Measurements from ENCODE around the gene NINJ2. TPM values are rescaled to one million over a fixed set of nuclear protein-coding genes. Genes with fewer than 3 reads are reported as not detected.
"Not testable (repeated sequence)": the region's sequence is repeated elsewhere in the genome, so short reads cannot be mapped to it uniquely, and the experiment has no call there.

The NINJ2 gene
- total RNA-seq, 1 donor, result 19.4 TPM

DNA sequence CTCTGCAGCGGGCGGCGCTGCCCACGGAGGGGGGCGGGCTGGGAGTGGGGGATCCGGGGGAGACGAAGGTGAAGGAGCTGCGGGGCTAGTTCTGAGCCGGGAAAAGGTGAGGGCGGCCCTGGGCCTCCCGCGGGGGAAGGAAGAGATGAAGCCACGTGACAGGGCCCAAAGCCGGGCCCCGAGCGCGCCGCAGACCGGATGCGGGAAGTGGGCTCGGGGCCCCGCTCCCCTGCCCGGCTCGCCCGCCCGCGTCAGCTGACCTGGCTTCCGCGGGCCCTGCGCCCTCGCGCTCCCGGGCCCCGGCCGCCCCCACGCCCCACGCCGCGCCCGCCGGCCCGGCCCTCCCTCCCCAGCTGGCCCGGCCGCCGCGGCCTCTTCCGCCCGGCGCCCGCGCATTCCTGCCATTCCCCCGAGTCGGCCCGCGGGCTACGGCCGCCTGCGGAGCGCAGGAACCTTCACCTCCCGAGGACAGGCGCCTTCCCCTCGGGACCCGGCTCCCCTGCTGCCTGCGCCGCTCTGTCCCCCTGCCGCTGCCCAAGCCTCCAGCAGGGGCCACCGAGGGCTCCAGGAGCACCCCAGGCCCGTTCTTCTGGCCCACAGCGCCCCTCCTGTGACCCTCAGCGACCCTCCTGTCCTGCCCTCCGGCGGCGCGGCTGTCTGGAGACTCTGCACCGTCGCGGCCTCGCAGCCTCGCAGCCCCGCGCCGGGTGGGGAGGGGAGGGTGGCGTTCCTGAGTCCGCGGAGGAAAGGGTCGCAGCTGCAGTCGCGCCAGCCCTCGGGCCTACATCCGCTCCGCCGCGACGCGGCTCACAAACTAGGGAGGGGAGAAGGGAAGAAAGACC lies 20.4 kb downstream of the NINJ2 start:
- peak; percentile 54 to 86 (median 83) for DNase-seq (ENCODE audit: low read depth in 2 of 3, low spot score in 2 of 3)

DNA sequence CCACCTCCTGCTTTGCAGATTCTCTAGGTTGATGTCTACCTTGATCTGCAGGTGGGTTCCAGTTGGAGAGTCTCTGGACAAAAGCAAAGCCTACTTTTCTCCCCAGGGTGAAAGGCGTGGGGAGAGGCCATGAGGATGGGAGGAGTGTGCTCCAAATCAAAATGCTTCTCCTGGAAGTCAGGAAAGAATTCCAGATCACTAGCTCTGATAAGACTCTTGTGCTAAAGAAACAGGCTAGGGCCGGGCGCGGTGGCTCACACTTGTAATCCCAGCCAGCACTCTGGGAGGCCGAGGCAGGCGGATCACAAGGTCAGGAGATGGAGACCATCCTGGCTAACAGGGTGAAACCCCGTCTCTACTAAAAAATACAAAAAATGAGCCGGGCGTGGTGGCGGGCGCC lies 21.9 kb downstream of the NINJ2 start:
- not testable (repeated sequence) for DNase-seq (ENCODE audit: low read depth in 2 of 3, low spot score in 2 of 3)

DNA sequence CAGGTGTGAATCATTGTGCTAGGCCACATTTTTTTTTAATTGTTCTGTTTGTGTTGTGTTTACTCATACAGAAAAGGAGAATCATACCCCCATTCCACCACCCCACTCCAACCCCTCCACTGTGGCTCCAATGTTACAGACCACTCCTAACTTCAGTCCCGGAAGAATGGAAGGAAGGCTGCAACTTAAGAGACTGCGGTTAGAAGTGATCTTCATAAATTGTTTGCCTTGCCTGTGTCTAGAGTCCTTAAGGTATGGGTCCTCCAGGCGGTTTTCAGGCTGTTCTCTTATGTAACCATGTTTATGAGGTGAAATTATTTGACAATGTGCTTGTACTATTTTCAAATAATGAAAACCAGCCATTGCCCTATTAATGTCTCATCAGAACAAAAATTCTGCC lies 22.5 kb downstream of the NINJ2 start:
- no peak for DNase-seq (ENCODE audit: low read depth in 2 of 3, low spot score in 2 of 3)

DNA sequence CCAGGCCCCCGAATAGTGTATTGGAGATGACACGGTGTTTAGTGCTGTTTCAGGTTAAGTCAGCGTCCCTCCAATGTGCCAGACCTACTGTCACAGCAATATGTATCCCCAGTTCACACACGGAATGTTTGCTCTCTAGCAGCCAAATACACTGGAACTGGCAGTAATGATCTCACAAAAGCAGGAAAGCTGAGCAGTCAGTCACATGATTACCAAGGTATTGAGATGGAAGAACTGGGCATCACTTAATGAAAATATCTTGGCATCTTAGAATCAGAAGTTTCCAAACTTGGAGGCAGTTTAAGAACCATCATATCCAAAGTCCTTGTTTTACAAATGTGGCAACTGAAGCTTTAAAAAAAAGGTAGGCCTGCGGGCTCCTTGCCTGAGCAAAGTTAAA lies 23.3 kb downstream of the NINJ2 start:
- DNase-seq (ENCODE audit: low read depth in 2 of 3, low spot score in 2 of 3), result no peak

DNA sequence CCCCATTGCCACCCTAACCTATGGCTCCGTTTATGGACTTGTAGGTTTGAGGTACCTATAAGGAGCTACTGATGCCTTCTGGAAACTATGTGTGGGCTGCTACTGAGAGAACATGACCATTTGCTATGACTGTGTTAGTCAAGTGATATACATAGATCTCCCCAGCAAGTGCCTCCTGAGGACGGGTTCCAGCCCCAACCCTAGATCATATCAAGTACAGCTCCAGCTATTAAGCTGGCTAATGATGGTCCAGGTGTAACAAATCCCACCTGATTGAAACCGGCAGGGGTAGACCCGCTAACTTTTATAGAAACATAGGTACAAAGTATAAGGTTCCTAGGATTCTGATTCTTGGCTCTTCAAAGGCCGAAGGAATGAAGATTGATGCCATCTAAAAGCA lies 23.7 kb downstream of the NINJ2 start:
- no peak for DNase-seq (ENCODE audit: low read depth in 2 of 3, low spot score in 2 of 3)

DNA sequence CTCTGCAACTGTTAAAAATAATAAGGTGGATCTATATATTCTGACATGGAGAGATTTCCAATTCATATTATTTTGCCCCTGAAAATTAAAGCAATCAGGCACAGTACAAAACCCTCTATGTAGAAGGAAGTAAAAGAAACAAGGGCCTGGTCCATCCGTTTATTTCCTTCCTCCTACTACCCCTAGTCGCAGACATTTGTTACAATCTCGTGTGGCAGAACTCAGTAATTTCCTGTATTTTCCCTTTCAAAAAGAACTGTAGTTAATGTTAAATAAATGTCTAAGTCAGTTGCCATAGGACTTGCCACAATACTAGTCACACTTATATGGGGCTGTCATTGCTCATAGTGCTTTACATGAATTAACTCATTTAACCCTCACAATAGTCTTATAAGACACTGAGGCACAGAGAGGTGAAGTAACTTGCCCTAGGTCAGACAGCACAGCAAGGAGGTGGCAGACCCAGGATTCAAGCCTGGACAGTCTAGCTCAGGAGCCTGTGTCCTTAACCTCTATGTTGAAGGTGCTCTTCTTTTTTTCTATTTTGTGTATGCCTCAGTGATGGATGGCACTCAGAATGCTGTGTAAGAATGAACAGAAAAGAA lies 24.2 kb downstream of the NINJ2 start:
- peak in 2 of 3 donors; percentile 54 to 90 for DNase-seq (ENCODE audit: low read depth in 2 of 3, low spot score in 2 of 3)

DNA sequence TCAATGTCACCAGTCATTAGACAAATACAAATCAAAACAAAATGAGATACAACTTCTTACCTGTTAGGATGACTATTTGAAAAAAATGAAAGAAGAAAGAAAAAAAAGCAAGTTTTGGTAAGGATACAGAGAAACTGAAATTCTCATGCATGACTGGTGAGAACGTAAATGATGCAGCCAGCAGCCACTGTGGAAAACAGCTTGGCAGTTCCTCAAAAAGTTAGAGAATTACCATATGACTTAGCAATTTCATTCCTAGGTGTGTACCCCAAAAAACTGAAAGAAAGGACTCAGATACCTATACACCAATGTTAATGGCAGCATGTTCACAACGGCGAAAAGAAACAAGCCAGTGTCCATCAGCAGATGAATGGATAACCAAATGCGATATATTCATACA lies 26.6 kb downstream of the NINJ2 start:
- DNase-seq (ENCODE audit: low read depth in 2 of 3, low spot score in 2 of 3), result peak in 1 of 3 donors; percentile 64

DNA sequence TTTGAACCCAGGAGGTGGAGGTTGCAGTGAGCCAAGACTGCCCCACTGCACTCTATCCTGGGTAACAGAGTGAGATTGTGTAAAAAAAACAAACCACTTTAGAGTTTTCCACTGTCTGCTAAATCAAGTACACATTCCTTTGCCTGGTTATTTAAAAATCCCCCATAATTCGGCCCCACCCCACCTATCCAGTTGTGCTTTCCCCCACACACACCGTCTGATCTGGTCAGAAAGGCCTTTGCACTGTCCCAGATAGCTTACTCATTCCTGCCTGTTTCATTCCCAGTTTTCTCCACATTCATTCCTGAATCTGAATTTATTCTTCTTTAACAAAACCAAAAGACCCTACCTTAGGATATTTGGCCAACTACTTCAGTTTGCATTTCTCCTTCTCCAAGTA lies 29.5 kb downstream of the NINJ2 start:
- DNase-seq (ENCODE audit: low read depth in 2 of 3, low spot score in 2 of 3), result no peak

DNA sequence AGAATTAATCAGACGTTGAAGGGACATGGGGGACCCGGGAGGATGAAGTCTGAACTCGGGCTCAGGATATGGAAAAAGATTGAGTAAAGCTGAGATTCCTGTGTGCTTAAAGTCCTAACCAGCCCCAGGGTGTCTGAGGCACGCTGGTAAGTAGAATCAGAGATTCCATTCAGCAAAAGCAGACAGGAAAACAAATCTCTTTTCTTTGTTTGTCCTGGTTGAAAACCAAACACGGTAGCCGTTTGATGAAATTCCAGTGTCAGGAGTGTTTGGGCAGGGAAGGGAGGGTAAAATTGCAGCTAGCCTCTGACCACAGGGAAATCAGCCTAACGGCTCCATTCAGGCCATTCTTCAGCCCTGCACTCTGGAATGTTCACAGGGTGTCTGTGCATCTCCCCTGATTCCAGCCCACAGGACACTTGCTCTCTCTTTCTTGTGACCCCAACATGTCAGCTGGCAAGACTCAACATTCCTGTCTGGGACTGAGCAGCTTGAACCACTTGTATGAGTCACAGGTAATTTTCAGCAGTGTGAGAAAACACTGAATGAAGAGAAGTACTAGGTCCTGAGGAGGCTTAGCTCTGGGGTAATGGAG lies 31.0 kb downstream of the NINJ2 start:
- DNase-seq (ENCODE audit: low read depth in 2 of 3, low spot score in 2 of 3), result no peak

DNA sequence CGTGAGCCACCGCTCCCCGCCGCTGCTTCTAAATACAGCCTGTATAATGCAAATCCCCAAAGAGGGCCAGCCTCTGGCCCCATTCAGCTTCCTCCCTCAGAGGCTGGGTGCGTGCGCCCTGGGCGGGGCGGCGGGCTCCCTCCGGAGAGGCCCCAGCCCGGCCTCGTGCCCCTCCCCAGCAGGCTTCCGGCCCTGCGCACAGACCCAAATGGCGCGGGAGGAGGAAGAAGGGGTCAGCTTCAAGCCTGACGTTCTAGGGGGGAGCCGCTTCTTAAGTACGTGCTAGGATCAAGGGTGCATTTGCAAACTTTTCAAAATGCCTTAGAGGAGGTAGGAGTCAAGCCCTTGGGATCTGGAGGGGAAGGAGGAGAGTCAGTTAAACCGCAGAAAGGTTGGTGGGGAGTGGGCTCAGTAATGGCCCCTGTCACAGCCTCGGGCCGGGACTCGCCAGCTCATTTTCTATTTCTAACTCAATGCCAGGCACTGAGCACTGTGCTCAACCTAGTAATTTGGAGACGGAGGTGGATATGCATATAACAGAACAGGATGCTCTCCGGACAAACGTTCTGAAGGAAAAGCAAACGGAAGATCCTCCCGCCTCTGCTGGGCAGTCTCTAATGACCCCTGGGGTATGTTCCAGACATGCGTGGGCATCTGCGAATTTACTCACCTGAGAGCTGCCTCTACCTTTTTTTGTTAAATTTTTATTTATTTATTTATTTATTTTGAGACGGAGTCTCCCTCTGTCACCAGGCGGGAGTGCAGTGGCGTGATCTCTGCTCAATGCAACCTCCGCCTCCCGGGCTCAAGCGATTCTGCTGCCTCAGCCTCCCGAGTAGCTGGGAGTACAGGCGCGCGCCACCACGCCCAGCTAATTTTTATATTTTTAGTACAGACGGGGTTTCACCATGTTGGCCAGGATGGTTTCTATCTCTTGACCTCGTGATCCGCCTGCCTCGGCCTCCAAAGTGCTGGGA lies 32.3 kb downstream of the NINJ2 start:
- DNase-seq (ENCODE audit: low read depth in 2 of 3, low spot score in 2 of 3), result no peak

DNA sequence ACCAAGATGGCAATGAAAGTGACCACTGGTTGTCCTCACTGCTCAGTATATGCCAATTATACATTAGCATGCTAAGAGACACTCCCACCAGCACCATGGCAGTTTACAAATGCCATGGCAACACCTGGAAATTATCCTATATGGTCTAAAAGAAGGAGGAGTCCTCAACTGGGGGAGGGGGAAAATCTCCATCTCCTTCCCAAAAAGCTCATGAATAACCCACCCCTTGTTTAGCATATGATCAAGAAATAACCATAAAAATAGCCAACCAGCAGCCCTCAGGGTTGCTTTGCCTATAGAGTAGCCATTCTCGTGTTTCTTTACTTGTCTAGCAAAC lies 34.5 kb downstream of the NINJ2 start:
- not testable (repeated sequence) for DNase-seq (ENCODE audit: low read depth in 2 of 3, low spot score in 2 of 3)

DNA sequence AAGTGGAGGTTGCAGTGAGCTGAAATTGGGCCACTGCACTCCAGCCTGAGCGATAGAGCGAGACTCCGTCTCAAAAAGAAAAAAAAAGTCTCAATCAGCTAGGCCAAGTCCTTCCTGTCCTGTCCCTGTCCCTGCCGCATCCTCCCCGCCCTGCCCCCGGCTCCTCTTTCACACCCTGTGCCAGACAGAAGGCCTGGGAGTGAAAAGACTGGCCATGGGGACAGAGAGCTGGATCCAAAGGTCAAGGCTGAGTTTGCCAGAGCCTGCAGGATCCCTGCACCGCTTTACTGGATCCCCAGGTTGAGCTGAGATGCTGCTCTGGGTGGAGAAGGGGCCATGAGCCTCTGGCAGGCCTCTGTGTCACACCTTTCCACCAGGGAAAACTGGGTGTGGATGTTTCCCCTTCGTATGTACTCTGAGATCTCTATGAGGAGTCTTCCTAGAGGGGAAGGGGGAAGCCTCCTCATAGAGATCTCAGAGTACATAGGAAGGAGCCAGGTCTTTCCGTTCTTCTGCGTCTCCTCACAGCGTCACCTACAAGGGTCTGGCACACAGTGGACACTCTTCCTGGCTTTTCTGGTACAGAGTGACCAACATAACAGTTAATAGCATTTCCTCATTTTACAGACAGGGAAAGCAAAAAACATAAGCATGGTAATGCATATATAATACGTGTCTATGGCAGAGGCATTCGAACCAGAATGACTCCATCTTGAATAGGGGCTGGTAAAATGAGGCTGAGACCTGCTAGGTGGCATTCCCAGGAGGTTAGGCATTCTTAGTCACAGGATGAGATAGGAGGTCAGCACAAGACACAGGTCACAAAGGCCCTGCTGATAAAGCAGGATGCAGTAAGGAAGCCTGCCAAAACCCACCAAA lies 35.1 kb downstream of the NINJ2 start:
- DNase-seq (ENCODE audit: low read depth in 2 of 3, low spot score in 2 of 3), result no peak

DNA sequence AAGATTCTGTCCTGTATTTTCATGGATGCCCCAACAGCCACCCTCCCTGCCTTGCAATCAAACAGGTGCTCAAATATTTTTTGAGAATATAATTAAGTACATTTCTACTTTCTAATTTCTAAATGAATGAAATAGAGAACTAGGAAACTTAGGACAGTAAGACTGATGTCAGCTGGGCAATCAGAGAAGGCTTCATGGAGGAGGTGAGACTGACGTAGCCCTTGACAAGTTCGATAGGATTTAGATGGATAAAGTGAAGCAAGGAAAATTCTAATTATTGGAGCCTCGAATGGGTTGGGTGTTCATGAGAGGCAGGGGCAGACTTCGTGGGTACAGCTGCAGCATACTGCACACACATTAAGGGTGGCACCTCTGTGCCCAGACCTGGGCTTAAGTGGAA lies 36.0 kb downstream of the NINJ2 start:
- DNase-seq (ENCODE audit: low read depth in 2 of 3, low spot score in 2 of 3), result no peak

DNA sequence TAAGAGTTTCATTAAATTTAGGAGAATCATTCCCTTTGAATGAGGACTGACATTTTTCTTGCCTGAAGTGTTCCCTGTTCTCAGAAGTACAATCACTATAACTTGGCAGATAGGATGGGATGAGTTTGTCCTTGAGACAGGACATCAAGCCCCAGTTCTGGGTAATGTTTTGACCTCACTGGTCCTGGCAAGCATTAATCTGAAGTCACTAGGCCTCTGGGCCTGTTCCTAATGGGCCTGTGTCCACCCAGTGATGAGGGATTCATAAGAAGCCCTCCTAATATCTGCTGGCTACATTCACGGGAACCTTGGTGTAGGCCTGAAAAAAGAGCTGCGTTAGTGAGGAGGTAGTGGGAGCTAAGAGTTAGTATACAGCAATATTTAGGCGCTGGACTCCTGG lies 37.2 kb downstream of the NINJ2 start:
- no peak for DNase-seq (ENCODE audit: low read depth in 2 of 3, low spot score in 2 of 3)

DNA sequence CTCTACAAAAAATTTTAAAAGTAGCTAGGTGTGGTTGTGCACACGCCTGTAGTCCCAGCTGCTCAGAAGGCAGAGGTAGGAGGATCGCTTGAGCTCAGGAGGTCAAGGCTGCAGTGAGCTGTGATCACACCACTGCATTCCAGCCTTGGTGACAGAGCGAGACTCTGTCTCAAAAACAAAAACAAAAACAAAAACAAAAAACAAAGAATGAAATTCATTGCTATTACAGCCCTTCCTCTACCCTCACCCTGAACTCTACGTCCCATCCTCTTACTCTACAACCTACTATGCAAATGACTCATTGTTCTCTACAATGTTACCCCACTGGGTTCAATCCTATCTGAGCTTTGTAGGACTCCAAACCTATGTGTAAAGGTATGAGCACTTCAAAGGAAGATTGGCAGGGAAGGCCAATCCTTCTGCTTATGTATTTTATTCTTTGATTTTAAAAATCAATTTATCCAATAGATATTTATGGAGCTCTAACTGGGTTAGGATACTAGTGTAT lies 39.3 kb downstream of the NINJ2 start:
- no peak for DNase-seq (ENCODE audit: low read depth in 2 of 3, low spot score in 2 of 3)

DNA sequence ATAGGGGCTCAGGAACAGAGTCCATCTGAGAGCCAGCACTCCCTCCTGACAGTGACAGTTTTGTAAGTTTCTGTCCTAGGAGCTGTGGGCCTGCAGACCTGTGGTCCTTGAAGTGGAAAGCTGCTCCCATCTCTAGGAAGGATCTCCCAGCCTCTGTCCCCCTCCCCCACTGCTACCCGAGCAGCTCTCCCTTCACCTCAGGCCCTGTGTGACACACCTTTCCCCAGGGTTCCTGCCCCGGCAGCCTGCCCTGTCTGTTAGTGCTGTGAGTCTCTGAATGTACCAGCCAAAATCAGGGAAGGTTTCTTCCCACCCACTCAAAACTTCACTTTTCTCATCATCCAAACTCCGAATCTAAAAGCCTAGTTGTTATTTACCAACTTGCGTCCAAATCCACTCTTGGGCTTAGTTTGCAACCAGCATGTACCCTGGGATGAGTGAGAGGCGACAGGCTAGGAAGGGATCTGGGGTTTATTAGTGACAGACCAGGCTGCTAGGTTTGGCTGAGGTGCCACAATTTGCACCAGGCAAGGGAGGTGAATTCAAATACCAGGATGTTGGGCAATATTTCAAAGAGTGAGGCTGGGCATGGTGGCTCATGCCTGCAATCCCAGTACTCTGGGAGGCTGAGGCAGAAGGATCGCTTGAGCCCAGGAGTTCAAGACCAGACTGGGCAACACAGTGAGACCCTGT lies 39.9 kb downstream of the NINJ2 start:
- no peak for DNase-seq (ENCODE audit: low read depth in 2 of 3, low spot score in 2 of 3)

DNA sequence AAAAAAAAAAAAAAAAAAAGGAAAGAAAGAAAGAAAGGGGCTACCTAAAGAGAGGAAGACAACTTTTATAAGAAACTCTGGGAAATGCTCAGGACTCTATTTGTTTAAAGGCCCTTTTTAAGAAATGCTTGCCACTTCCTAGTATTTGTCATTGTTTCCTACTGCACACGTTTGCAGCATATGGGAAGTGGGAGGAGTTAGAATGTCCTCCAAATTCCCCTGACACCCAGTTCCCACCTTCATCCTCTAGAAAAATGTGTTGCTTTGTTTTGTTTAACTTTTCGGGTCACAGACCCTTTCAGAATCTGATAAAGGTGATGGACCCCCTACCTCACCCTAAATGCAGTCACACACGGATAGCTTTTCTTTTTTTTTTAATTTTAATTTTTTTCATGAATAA lies 40.8 kb downstream of the NINJ2 start:
- DNase-seq (ENCODE audit: low read depth in 2 of 3, low spot score in 2 of 3), result peak in 2 of 3 donors; percentile 61

DNA sequence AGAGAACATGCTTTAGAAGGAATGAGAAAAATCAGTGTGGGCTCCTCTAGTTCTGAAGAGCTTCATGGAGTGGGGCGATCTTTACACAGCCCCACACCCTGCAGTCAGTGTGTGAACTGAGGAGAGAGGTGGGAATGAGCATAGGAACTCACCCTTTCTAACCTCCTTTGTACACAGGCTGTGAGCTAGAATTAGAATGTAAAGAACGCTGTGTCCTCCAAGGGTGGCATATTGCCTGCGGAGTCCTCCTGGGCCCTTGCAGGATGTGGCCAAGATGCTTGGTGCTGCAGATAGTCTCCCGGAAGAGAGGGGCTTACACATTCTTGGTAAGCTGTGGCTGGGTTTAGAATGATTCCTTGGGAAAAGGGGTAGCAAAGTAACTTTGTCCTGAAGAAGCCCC lies 43.9 kb downstream of the NINJ2 start:
- peak in 1 of 3 donors; percentile 41 for DNase-seq (ENCODE audit: low read depth in 2 of 3, low spot score in 2 of 3)

DNA sequence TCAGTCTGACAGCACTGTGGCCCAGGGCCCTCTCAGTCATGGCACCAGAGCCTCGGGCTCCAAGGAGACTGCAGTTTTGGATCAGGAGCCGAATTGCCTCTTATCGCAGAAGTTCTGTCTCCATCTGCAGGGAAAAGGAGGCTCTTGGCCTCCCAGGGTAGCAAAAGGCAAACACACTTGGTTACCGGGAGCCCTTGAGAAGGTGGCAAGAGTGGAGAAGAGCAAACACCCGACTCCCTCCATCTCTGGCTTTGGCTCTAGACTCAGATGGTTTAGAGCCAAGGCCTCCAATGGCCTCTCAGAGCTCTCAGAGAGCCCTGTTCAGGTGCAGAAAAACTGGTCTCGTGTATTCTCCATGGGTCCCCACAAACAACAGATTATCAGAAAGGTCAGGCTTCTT lies 44.6 kb downstream of the NINJ2 start:
- no peak for DNase-seq (ENCODE audit: low read depth in 2 of 3, low spot score in 2 of 3)
